ENCODE results near the gene BAK1.
A peak's percentile ranks its signal among the peaks of the same experiment; 100 is the strongest.

BAK1 gene

DNA sequence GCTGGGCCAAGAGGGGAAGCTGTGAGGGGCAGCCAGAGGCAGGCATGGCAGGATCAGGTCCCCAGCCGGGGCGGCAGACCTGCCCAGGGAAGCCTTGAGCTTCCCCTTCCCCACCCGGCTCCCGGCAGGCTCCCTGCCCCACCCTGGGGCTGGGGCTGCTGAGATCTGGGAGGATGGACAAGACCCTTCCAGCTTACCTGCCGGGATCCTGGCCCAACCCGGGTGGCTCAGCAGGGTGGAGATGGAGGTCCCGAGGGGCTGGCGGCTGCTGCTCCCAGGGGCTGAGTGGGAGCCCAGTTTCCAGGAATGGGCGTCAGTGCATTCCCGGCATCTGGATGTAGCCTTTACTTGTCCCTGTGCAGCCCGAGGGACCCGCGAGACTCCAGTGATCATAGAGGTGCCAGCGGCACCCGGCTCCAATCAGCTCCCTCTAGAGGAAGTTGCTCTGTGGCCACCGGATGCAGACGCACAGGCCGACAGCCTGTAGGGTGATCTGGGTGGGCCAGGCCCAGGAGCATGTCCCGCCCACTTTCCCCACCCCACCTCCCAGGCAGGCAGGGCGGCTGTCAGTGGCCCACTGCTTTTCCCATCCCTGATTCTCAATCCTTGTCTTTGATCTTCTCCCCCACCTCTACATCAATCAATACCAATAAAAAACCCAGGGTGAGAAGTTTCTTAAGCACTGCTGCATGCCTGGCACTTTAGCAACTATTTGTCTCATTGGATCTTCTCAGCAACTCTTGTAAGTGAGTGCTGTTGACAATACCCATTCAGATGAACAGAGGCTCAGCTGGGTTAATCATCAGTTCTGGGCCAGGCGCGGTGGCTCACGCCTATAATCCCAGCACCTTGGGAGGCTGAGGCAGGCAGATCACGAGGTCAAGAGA is at the start of gene BAK1:
Gene BAK1 (minus strand): TSS at position 449 of the 887 bp plus-strand sequence. CDS start 2,672 bp downstream, outside the sequence.
- peak; percentile 87 for DNase-seq

- DNase-seq, result no peak
Measured at GRCh38 chr6:33628401-33628964, 48.4 kb upstream of the BAK1 start.

- DNase-seq, result no peak
Measured at GRCh38 chr6:33627876-33628275, 47.8 kb upstream of the BAK1 start.

- no peak for DNase-seq
Measured at GRCh38 chr6:33624856-33625255, 44.8 kb upstream of the BAK1 start.

DNA sequence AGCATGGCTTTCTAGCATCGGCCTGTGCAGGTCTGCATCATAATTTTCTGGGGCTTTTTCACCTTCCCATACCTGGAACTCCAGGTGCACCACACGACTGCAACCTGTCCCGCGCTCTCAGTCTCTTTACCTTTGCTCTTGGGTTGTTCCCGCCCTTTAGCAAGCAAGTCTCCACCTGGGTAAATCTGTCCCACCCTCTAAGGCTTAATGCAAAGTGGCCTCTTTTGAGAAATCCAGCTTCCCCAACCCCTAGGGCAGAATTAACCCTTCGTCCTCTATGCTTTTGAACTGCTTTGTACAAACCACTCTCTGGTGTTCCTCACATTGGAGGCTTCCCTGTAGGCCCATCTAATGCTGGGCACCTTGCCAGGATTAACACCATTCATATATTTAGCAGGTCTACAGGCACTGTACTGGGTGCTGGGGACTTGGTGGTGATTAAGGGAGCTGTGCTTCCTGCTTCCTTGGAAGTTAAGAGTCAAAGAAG is 43.9 kb upstream of the BAK1 start:
- DNase-seq, result no peak

- DNase-seq, result no peak
Measured at GRCh38 chr6:33622456-33623431, 42.7 kb upstream of the BAK1 start.

- DNase-seq, result peak; percentile 37
Measured at GRCh38 chr6:33621711-33622388, 41.8 kb upstream of the BAK1 start.

- peak; percentile 80 for DNase-seq
Measured at GRCh38 chr6:33620856-33621710, 41.0 kb upstream of the BAK1 start, which contains the start of gene ITPR3. Gene ITPR3 (plus strand): TSS chr6:33621322. CDS start chr6:33621603, 281 bp downstream.

DNA sequence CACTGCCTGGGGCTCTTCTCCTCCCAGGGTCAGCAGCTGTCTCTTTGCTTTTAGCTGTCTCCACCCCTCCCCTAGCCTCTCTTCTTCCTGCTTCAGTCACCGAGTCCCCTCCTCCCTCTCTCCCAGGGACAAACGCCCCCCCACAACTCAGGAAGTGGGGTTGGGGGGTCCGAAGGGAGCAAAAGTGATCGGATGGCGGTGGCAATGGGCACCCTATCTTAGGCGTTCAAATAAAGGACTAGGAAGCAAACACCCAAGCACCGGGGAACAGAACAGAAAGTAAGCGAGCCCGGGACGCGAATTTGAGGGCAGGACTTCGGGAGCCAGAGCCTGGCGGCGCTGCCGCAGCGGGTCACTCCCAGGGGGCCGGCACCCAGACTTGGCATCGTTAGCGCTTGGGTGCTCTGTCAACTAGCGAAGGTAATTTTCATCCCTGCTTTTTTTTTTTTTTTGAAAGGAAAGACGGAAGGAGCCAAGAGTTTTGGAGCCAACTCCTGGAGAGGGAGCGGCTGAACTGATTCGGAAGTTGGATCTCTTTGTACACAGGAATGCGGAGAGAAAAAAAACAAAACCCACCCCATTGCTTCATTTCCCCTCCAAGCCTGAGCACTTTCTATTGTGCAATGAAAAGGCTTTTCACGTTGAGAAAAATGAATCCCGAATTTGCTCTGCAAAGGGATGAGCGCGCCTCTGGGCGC is 40.2 kb upstream of the BAK1 start:
- DNase-seq, result peak; percentile 34

GRCh38 chr6:33619166-33619840 is 39.2 kb upstream of the BAK1 start:
- no peak for DNase-seq

GRCh38 chr6:33616913-33617312 is 36.8 kb upstream of the BAK1 start:
- no peak for DNase-seq

DNA sequence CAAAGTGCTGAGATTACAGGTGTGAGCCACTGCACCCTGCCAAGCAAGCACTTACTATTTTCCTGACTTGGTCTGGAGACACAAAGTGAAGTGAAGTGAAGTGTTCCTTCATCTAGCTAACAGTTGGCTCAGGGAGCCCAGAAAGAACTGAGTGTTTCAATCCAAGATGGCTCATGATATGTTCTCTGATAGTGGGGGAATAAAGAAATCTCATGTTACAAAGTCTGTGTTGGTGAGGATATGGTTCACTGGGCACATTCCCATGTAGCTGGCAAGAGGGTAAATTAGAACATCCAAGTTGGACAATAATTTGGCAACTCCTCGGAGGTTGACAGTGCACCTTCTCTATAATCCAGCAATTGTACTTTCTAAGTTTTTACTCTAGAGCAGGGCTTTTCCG is 36.0 kb upstream of the BAK1 start:
- DNase-seq, result no peak

DNA sequence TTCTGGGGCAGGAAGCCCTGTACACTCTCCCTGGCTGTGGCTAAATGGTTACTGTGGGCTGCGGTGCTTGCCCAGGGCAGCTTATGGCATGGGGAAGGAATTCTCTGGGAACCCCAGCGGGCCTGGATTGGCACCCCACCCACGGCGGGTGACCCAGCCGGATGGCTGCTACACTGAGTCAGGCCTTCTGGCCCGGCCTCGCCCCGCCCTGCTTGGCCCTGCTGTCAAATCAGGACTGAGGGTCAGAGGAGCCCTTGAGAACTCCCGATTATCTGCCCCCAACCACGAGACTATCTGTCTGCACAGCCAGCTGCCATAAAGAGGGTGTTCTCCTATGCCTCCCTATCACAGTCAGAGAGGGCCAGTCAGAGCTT is 33.7 kb upstream of the BAK1 start:
- no peak for DNase-seq

GRCh38 chr6:33613146-33613794 is 33.2 kb upstream of the BAK1 start:
- DNase-seq, result no peak

- no peak for DNase-seq
Measured at GRCh38 chr6:33610779-33611732, 31.0 kb upstream of the BAK1 start.

GRCh38 chr6:33610067-33610466 is 30.0 kb upstream of the BAK1 start:
- DNase-seq, result no peak

DNA sequence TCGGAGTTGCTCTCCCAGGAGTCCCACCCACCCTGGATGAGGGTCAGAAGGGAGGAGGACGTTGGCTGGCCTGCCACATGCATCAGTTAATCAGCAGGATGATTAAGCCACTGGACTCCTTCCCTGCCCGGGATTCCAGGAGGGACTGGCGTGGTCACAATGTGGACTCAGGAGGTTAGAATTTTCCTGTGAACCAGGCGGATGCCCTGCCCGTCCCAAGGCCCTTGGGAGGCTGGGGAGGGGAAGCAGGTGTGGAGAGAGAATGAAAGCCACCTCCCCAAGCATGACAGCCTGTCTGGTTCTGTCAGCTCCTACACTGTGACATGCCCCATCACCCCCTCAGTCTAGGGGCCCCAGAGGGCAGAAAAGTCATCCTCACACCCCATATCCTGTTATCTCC is 29.5 kb upstream of the BAK1 start:
- no peak for DNase-seq

GRCh38 chr6:33609019-33609418 is 28.9 kb upstream of the BAK1 start:
- no peak for DNase-seq
